AG04450 (cell line): ENCODE measurements around the gene LGALS8. TPM values are rescaled to one million over a fixed set of nuclear protein-coding genes. Genes with fewer than 3 reads are reported as not detected.

Source experiments
- CTCF ChIA-PET: fragments of 300-600, 350-600 bp; formaldehyde crosslinking; extraction: SDS; loops from one replicate; lab custom pipeline; 2022; ENCODE audit warnings: antibody characterized with exemption, inconsistent platforms; lab: Charles Lee
- POLR2A ChIA-PET: fragments of 350-600 bp; formaldehyde crosslinking; extraction: SDS; loops from one replicate; lab custom pipeline; 2021; ENCODE audit warnings: antibody characterized with exemption, inconsistent platforms; lab: Yijun Ruan, JAX
- DNase-seq: peaks from one replicate; pipeline ENCODE4 v3.0.0-alpha.2; 2011; ENCODE audit warnings: low read depth, low spot score
- H3K27ac ChIP-seq: one replicate; pipeline ENCODE4 v1.5.1; 2012; ENCODE audit warnings: low read depth, low read length, control low read depth
- H3K27me3 ChIP-seq: one replicate; pipeline ENCODE4 v1.6.0; 2012; ENCODE audit warnings: low read length; ENCODE audit not compliant: control insufficient read depth, insufficient read depth
- H3K4me3 ChIP-seq: 2 replicates; pipeline ENCODE4 v1.5.1; 2011; ENCODE audit warnings: mild to moderate bottlenecking, low read depth, low read length, control low read depth
- H3K9me3 ChIP-seq: 2 replicates; pipeline ENCODE4 v1.5.1; 2012; ENCODE audit warnings: low read length; ENCODE audit not compliant: control insufficient read depth, insufficient read depth
- polyA plus RNA-seq: library from polyadenylated mRNA; depleted of rRNA; stranded (reverse); fragments of >200 nt; gene quantifications from 2 replicates; pipeline ENCODE4 v1.2.3, GENCODE V29; 2011
- TF ChIP-seq, protein P1 (sequence below): IDR thresholded peaks from 2 replicates; pipeline ENCODE4 v1.5.1; 2011; ENCODE audit warnings: low read depth, low read length, control low read depth, inconsistent platforms

LGALS8 gene
- polyA plus RNA-seq, 1 experiment = 82.4 TPM

DNA sequence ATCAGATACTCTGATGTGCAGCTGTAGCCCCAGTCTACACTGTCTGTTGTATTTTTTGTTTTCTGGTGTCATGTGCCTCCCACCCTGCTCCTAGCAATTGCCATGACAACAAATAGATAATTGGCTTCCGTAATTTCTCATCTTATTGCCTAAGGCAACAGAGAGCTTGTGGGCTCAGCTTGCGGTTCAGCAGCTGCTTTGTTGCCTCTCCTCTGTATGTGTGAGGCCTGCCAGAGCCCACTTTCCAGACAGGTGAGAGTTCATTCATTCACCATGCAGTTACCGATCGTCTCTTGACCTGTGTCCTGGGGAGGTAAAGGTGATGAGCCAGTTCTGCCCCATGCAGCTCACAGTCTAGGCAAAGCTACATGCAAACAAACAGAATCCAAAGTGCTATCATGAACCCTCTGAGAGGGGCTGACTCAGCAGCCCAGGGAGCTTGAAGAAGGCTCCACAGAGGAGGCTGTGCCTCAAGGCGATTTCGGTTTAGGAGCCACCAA is 11.9 kb downstream of the LGALS8 start:
- ChIA-PET CTCF (interaction anchor here (0.8 to 1.2 kb wide), 2 partner anchors 9 to 431 kb away, joined by 3 to 4 read pairs; no protein-coding TSS in a partner anchor), POLR2A (no interaction called here)
- TF ChIP-seq, protein P1, sequence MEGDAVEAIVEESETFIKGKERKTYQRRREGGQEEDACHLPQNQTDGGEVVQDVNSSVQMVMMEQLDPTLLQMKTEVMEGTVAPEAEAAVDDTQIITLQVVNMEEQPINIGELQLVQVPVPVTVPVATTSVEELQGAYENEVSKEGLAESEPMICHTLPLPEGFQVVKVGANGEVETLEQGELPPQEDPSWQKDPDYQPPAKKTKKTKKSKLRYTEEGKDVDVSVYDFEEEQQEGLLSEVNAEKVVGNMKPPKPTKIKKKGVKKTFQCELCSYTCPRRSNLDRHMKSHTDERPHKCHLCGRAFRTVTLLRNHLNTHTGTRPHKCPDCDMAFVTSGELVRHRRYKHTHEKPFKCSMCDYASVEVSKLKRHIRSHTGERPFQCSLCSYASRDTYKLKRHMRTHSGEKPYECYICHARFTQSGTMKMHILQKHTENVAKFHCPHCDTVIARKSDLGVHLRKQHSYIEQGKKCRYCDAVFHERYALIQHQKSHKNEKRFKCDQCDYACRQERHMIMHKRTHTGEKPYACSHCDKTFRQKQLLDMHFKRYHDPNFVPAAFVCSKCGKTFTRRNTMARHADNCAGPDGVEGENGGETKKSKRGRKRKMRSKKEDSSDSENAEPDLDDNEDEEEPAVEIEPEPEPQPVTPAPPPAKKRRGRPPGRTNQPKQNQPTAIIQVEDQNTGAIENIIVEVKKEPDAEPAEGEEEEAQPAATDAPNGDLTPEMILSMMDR = no peak
- Histone ChIP-seq H3K4me3 (no peak overlapping the region), H3K27me3 (no peaks in the 10 kb centered on the region), H3K27ac (no peak overlapping the region), H3K9me3 (no peaks in the 10 kb centered on the region)
- DNase-seq = no peak

DNA sequence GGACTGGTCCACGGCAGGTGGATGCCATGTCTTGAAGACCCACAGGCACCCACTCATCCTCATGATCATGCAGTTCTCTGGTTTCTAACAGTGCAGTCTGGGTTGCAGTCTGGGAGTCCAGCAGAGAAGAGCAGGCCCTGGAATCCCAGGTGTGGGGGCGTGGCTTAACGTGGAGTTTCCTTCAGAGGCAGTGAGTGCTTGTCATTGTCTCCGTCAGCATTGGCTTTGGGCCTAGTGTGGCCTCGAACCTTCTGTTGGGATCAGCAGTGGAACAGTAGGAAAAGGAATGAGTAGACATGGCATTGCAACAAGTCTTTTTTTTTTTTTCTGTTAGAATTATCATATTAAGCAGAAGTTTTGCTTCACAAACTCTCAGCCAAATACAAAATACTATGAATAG is 12.8 kb downstream of the LGALS8 start:
- H3K4me3 ChIP-seq = no peak overlapping the region
- H3K27me3 ChIP-seq = no peaks in the 10 kb centered on the region
- no peak overlapping the region for H3K27ac ChIP-seq
- no peaks in the 10 kb centered on the region for H3K9me3 ChIP-seq
- DNase-seq = no peak
- ChIA-PET CTCF (no interaction called here), POLR2A (no interaction called here)
- TF ChIP-seq, protein P1 = no peak

DNA sequence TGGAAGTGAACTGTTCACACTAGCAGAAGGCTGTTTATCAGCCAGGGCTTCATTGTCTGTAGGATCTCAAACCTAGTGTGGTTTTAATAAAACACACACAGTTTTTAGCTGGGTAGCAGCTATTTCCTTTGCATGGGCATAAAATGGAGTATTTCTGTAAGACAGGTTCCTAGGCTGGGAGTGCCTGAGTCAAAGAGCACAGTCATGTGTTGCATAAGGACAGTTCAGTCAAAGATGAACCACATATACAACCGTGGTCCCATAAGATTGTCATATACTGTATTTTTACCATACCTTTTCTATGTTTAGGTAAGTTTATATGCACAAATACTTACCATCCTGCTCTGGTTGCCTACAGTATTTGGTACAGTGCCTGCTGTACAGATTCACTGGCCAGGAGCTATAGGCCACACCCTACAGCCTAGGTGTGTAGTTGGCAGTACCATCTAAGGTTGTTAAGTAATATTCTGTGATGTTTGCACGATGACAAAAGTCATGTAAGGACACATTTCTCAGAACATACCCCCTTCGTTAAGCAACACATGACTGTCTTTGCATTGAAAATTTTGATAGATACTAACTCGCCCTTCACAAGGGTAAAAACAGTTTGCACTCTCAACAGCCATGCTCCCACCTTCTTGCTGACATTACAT is 17.2 kb downstream of the LGALS8 start:
- DNase-seq = no peak
- TF ChIP-seq, protein P1 = no peak
- POLR2A ChIA-PET = no interaction called here
- Histone ChIP-seq H3K27ac (no peak overlapping the region), H3K4me3 (no peak overlapping the region), H3K27me3 (no peaks in the 10 kb centered on the region), H3K9me3 (no peaks in the 10 kb centered on the region)
- CTCF ChIA-PET = no interaction called here

DNA sequence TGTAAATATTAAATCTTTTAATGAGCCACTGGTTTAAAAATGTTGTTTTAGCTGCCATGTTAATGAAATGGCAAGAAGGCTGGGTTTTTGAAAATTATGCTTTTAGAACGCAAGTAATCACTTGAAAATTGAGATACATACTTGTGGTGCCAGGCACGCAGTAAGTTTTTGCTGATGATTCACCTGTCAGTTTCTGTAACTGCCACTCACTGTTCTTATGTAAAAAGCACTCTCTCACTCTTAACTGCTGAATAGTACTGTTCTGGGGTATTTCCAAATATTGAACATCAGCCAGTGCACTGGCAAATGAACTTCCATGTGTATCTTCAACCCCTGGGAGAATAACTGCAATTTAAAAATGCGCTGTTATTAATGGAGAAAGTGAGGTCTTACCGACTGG is 17.9 kb downstream of the LGALS8 start:
- ChIA-PET CTCF (no interaction called here), POLR2A (no interaction called here)
- TF ChIP-seq, protein P1 = no peak

DNA sequence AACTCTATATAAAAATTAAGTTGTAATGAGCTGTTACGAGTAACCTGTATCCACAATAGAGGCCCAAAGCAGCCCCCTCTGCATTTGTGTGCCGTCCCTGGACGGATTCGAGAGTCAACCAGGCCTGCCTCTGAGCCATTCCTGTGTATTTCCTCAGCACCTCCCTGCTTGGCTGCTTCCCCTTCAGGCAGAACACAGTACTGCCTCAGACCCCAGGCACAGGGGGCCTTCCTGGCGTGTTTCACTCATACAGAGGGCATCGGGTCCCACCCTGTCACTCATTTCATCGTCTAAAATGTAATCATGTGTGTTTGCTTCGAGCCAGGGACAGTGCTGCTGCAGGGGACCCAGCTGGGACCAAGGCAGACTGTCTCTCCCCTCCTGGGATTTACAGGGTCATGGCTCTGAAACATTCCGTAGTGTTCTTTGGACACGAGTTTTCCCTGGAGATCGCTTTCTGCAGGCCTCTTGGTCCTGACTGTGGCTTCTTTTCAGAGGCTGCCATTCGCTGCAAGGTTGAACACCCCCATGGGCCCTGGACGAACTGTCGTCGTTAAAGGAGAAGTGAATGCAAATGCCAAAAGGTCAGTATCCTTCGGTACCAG is 19.4 kb downstream of the LGALS8 start:
- Histone ChIP-seq H3K4me3 (no peak overlapping the region), H3K27me3 (no peaks in the 10 kb centered on the region), H3K9me3 (no peaks in the 10 kb centered on the region), H3K27ac (no peak overlapping the region)
- TF ChIP-seq, protein P1 = no peak
- no peak for DNase-seq
- ChIA-PET CTCF (no interaction called here), POLR2A (no interaction called here)

More for the DNA sequence above, 17.9 kb downstream of the LGALS8 start:
- Histone ChIP-seq H3K9me3 (no peaks in the 10 kb centered on the region), H3K27me3 (no peaks in the 10 kb centered on the region), H3K27ac (no peak overlapping the region), H3K4me3 (no peak overlapping the region)
- DNase-seq = no peak
